Endothelial cell of umbilical vein (primary cell): ENCODE results near the gene AJM1. TPM values are rescaled to one million over a fixed set of nuclear protein-coding genes. Genes with fewer than 3 reads are reported as not detected.

Experiments
- BruUV-seq: library from RNA; stranded (reverse); fragments of 400-500 nt; replicated peaks from 2 replicates; lab custom pipeline; 2021; lab: Mats Ljungman, UMichigan
- CTCF ChIA-PET: fragments of 300-600, 350-600 bp; sonication (Branson Sonifier 250); formaldehyde crosslinking; loops from one replicate; lab custom pipeline; 2021; ENCODE audit warnings: antibody characterized with exemption, inconsistent platforms; lab: Charles Lee
- POLR2A ChIA-PET: fragments of 300-600, 350-600 bp; sonication (Branson Sonifier 250); formaldehyde crosslinking; loops from one replicate; lab custom pipeline; 2021; ENCODE audit warnings: antibody characterized with exemption, inconsistent platforms; lab: Charles Lee
- DNase-seq: peaks from one replicate; pipeline ENCODE4 v3.0.0-alpha.2; 2011; ENCODE audit warnings: low read depth, low spot score
- FAIRE-seq: peaks from 2 replicates; lab custom pipeline; 2011; peaks lifted over from hg19 to GRCh38; lab: Jason Lieb, UNC
- H2AFZ ChIP-seq: 2 replicates; pipeline ENCODE4 v1.6.0; 2012; ENCODE audit warnings: low read depth, low read length, control low read depth, inconsistent platforms
- H3K27ac ChIP-seq: 2 replicates; pipeline ENCODE4 v1.5.1; 2011; ENCODE audit warnings: low read depth, mild to moderate bottlenecking, control low read depth, low read length, moderate library complexity; ENCODE audit not compliant: insufficient read depth
- H3K27me3 ChIP-seq, 2 experiments: 2 replicates each; pipeline versions ENCODE4 v1.6.0 to v1.6.1; 2011; ENCODE audit warnings: low read length in 2 of 2, mixed read lengths in 1 of 2; ENCODE audit not compliant: control insufficient read depth in 2 of 2, insufficient read depth in 2 of 2
- H3K36me3 ChIP-seq, 2 experiments: 2 replicates in 1 of 2; 3 replicates in 1 of 2; pipeline ENCODE4 v1.5.1; 2011; ENCODE audit warnings: low read length in 2 of 2, mild to moderate bottlenecking in 1 of 2, moderate library complexity in 1 of 2; ENCODE audit not compliant: control insufficient read depth in 2 of 2, insufficient read depth in 2 of 2; ENCODE audit errors: extremely low read depth in 1 of 2
- H3K4me1 ChIP-seq: 3 replicates; pipeline ENCODE4 v1.5.1; 2011; ENCODE audit warnings: mild to moderate bottlenecking, low read length; ENCODE audit not compliant: control insufficient read depth, insufficient read depth; ENCODE audit errors: extremely low read depth
- H3K4me2 ChIP-seq: 2 replicates; pipeline ENCODE4 v1.6.1; 2011; ENCODE audit warnings: low read length, control low read depth, mixed read lengths; ENCODE audit not compliant: insufficient read depth
- H3K4me3 ChIP-seq, 3 experiments: fragments of 200-600 bp in 1 of 3; sonication (generic), shearing (Covaris generic) in 1 of 3; replicated peaks in 1 of 3; 2 replicates each; pipeline ENCODE4 v1.5.1; 2011 to 2016; ENCODE audit warnings: control low read depth in 3 of 3, low read length in 3 of 3, mild to moderate bottlenecking in 2 of 3, inconsistent platforms in 1 of 3, low read depth in 1 of 3, moderate library complexity in 1 of 3; ENCODE audit not compliant: insufficient read depth in 1 of 3
- H3K79me2 ChIP-seq: 2 replicates; pipeline ENCODE4 v1.6.0; 2012; ENCODE audit warnings: low read length, inconsistent platforms; ENCODE audit not compliant: control insufficient read depth, insufficient read depth
- H3K9ac ChIP-seq: replicated peaks from 2 replicates; pipeline ENCODE3; 2011; ENCODE audit warnings: low read length, control low read depth; ENCODE audit not compliant: insufficient read depth; ENCODE audit errors: extremely low read depth
- H3K9me1 ChIP-seq: replicated peaks from 3 replicates; pipeline ENCODE4 v1.6.0; 2011; ENCODE audit warnings: mild to moderate bottlenecking, low read length; ENCODE audit not compliant: control insufficient read depth, insufficient read depth; ENCODE audit errors: extremely low read depth
- H3K9me3 ChIP-seq: replicated peaks from 2 replicates; pipeline ENCODE4 v1.5.1; 2012; ENCODE audit warnings: low read length, inconsistent platforms; ENCODE audit not compliant: control insufficient read depth, insufficient read depth
- H4K20me1 ChIP-seq: replicated peaks from 2 replicates; pipeline ENCODE3; 2011; ENCODE audit warnings: mild to moderate bottlenecking, low read length; ENCODE audit not compliant: control insufficient read depth, insufficient read depth; ENCODE audit errors: extremely low read depth
- EZH2 ChIP-seq: IDR thresholded peaks from 2 replicates; pipeline ENCODE4 v1.6.1; 2012; ENCODE audit warnings: borderline replicate concordance, low read depth, mild to moderate bottlenecking, moderate library complexity, low read length, inconsistent platforms; ENCODE audit not compliant: severe bottlenecking
- FOS ChIP-seq: IDR thresholded peaks from 2 replicates; pipeline ENCODE4 v1.6.1; 2011; ENCODE audit warnings: mild to moderate bottlenecking, low read length, moderate library complexity, borderline replicate concordance; ENCODE audit not compliant: insufficient read depth
- GATA2 ChIP-seq: IDR thresholded peaks from 2 replicates; pipeline ENCODE4 v1.7.0; 2011; ENCODE audit warnings: low read depth, mild to moderate bottlenecking, moderate library complexity, mixed read lengths, low read length; ENCODE audit not compliant: insufficient read length, insufficient read depth
- JUN ChIP-seq: IDR thresholded peaks from 2 replicates; pipeline ENCODE4 v1.6.1; 2011; ENCODE audit warnings: borderline replicate concordance, low read depth; ENCODE audit not compliant: insufficient read length, insufficient read depth
- POLR2A ChIP-seq: IDR thresholded peaks from 2 replicates; pipeline ENCODE4 v1.6.1; 2012; ENCODE audit warnings: low read depth, mild to moderate bottlenecking, control low read depth, low read length
- POLR2AphosphoS5 ChIP-seq: IDR thresholded peaks from 2 replicates; pipeline ENCODE4 v1.6.1; 2012; ENCODE audit warnings: low read depth, mild to moderate bottlenecking, control low read depth, low read length, moderate library complexity; ENCODE audit not compliant: insufficient read depth
- dilution Hi-C: fragments of 300-500 bp; cut with MboI; formaldehyde crosslinking; loops from one replicate; pipeline ENCODE4 v1.15.0; 2019; ENCODE audit warnings: low sequenced_read_pairs; ENCODE audit not compliant: extremely low pct_ligation_motif_present
- intact Hi-C: fragments of 100-400 bp; cut with micrococcal nuclease; formaldehyde crosslinking; loops from one replicate; pipeline ENCODE4 v1.10.0; 2022
- polyA plus RNA-seq, 4 experiments: library from polyadenylated mRNA; depleted of rRNA in 3 of 4; stranded (reverse) in 3 of 4; unstranded in 1 of 4; fragments of >200 nt; gene quantifications; 2 replicates each; pipeline versions ENCODE4 v1.2.1 to v1.2.3, GENCODE V29; 2011 to 2012; ENCODE audit warnings: missing spikeins in 1 of 4
- total RNA-seq: library from RNA; stranded (reverse); gene quantifications from 2 replicates; pipeline ENCODE4 v1.2.3, GENCODE V29; 2021
- TF ChIP-seq, protein P1 (sequence below): IDR thresholded peaks from 2 replicates; pipeline ENCODE4 v1.6.1; 2011; ENCODE audit not compliant: insufficient read depth, insufficient read length
- TF ChIP-seq, protein P2 (sequence below), 2 donors: IDR thresholded peaks; 1 replicate in 1 of 2; 2 replicates in 1 of 2; pipeline ENCODE4 v1.5.1; 2011; ENCODE audit warnings: low read length in 2 of 2, mild to moderate bottlenecking in 2 of 2, moderate library complexity in 2 of 2, control low read depth in 1 of 2, inconsistent platforms in 1 of 2, low read depth in 1 of 2; ENCODE audit not compliant: insufficient read depth in 1 of 2; ENCODE audit errors: extremely low read depth in 1 of 2

The AJM1 gene
- total and polyA plus RNA-seq, 2 donors (not counting 3 experiments of a cell fraction or from before 2014, with no cell fraction given) = 0.30 to 1.3 TPM

DNA sequence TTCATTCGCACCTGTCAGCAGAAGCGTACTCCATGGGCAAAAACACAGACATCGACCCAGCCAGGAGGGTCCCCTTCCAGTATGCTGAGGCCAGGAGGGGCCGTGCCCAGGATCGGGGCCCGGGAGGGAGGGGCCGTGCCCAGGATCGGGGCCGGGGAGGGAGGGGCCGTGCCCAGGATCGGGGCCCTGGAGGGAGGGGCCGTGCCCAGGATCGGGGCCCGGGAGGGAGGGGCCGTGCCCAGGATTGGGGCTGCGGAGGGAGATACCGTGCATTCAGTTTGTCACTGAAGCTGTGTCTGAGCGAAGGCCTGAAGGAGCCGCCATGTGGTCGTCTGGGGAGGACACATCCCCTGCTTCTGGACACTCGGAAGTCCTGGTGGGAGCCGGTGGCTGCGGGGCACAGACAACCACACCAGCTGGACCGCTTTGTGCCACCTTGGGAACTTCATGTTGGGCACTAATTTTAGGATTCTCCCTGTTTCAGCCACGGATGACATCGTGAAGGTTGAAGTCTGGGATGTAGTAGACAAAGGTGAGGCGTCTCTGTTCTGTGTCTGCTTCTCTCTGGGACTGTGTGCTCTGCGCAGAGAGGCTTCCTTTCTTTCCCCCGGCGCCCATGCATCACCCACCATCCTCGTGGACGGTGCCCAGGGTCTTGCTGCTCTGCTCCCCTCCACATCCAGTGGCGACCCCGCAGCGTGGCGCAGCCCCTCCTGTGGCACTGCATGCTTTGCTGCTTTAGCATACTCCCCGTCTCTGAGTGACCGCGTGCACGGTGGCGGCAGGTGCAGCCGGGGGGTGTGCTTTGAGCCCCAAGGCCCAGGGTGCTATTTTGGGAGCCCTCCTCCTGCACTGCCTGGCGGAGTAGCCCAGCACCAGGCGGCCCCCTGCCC is 16.7 kb upstream of the AJM1 start:
- no peak for DNase-seq
- Histone ChIP-seq H3K9ac (no peak overlapping the region), H3K9me3 (no peaks in the 10 kb centered on the region), H3K9me1 (no peaks in the 10 kb centered on the region), H2AFZ (no peak overlapping the region), H3K4me1 (peaks cover 6% of the 10 kb centered on the region), H3K4me3 (no peak overlapping the region), H4K20me1 (no peaks in the 10 kb centered on the region), H3K79me2 (peaks cover 13% of the 10 kb centered on the region), H3K27ac (no peak overlapping the region), H3K27me3 (no peaks in the 10 kb centered on the region), H3K4me2 (no peak overlapping the region), H3K36me3 (peaks cover 10 to 45% of the 10 kb centered on the region in 2 experiments)
- intact Hi-C loops (no loop called here), dilution Hi-C loops (no loop called here)
- POLR2A ChIA-PET = no interaction called here
- no peak for FAIRE-seq
- CTCF ChIA-PET = no interaction called here
- no TSS peak for BruUV-seq
- TF ChIP-seq GATA2 = no peak
- no peak for TF ChIP-seq POLR2A
- TF ChIP-seq JUN = no peak
- no peak for TF ChIP-seq FOS
- TF ChIP-seq POLR2AphosphoS5 = no peak
- TF ChIP-seq EZH2 = no peak
- TF ChIP-seq, protein P1, sequence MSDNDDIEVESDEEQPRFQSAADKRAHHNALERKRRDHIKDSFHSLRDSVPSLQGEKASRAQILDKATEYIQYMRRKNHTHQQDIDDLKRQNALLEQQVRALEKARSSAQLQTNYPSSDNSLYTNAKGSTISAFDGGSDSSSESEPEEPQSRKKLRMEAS = no peak
- TF ChIP-seq, protein P2, sequence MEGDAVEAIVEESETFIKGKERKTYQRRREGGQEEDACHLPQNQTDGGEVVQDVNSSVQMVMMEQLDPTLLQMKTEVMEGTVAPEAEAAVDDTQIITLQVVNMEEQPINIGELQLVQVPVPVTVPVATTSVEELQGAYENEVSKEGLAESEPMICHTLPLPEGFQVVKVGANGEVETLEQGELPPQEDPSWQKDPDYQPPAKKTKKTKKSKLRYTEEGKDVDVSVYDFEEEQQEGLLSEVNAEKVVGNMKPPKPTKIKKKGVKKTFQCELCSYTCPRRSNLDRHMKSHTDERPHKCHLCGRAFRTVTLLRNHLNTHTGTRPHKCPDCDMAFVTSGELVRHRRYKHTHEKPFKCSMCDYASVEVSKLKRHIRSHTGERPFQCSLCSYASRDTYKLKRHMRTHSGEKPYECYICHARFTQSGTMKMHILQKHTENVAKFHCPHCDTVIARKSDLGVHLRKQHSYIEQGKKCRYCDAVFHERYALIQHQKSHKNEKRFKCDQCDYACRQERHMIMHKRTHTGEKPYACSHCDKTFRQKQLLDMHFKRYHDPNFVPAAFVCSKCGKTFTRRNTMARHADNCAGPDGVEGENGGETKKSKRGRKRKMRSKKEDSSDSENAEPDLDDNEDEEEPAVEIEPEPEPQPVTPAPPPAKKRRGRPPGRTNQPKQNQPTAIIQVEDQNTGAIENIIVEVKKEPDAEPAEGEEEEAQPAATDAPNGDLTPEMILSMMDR (IDR thresholded peaks at IDR 0.05; ENCODE audit: extremely low read depth in 1 of 2, insufficient read depth in 1 of 2, low read depth in 1 of 2, low read length in 2 of 2) = no peak
